PC-3 (cell line): ENCODE results near the gene NCAPG. TPM values are rescaled to one million over a fixed set of nuclear protein-coding genes. Genes with fewer than 3 reads are reported as not detected.

Experiments used
- ATAC-seq: fragments of 200-7000 bp; cut with Tn5 transposase; 2 replicates; pipeline ENCODE4 v1.9.1; 2020; ENCODE audit warnings: mild to moderate bottlenecking, moderate library complexity
- BruUV-seq: library from RNA; stranded (reverse); fragments of 400-500 nt; replicated peaks from 2 replicates; lab custom pipeline; 2021; lab: Mats Ljungman, UMichigan
- CTCF ChIA-PET: fragments of 300-600 bp; sonication (Branson Sonifier 250); formaldehyde crosslinking; loops from one replicate; lab custom pipeline; 2022; ENCODE audit warnings: antibody characterized with exemption; lab: Charles Lee
- POLR2A ChIA-PET: fragments of 300-600 bp; sonication (Branson Sonifier 250); formaldehyde crosslinking; loops from one replicate; lab custom pipeline; 2022; ENCODE audit warnings: antibody characterized with exemption; ENCODE audit not compliant: unreplicated experiment; lab: Charles Lee
- DNase-seq: peaks from one replicate; pipeline ENCODE4 v3.0.0-alpha.2; 2015
- H2AFZ ChIP-seq: fragments of 300-600 bp; sonication (generic); 2 replicates; pipeline ENCODE4 v1.6.0; 2016; ENCODE audit warnings: antibody characterized with exemption, low read length
- H3F3A ChIP-seq: fragments of 300-600 bp; sonication (generic); one replicate; pipeline ENCODE4 v1.6.0; 2017; ENCODE audit warnings: antibody characterized with exemption, low read length, control low read depth, mild to moderate bottlenecking; ENCODE audit not compliant: unreplicated experiment
- H3K27ac ChIP-seq: fragments of 300-600 bp; sonication (generic); 2 replicates; pipeline ENCODE4 v1.5.1; 2016; ENCODE audit warnings: mild to moderate bottlenecking, low read length
- H3K27me3 ChIP-seq: fragments of 300-600 bp; sonication (generic); 2 replicates; pipeline ENCODE4 v1.6.1; 2016; ENCODE audit warnings: low read length, mixed read lengths
- H3K36me3 ChIP-seq: fragments of 300-600 bp; sonication (generic); 2 replicates; pipeline ENCODE4 v1.6.1; 2016; ENCODE audit warnings: low read depth, mixed run types, low read length, mixed read lengths
- H3K4me1 ChIP-seq: fragments of 300-600 bp; sonication (generic); 2 replicates; pipeline ENCODE4 v1.5.1; 2016; ENCODE audit warnings: low read length; ENCODE audit not compliant: insufficient read depth
- H3K4me2 ChIP-seq: fragments of 300-600 bp; sonication (generic); 2 replicates; pipeline ENCODE4 v1.6.0; 2016; ENCODE audit warnings: low read length
- H3K4me3 ChIP-seq: fragments of 300-600 bp; sonication (generic); 2 replicates; pipeline ENCODE4 v1.5.1; 2016; ENCODE audit warnings: mild to moderate bottlenecking, low read length, mixed read lengths
- H3K79me2 ChIP-seq: fragments of 300-600 bp; sonication (generic); 2 replicates; pipeline ENCODE4 v1.6.1; 2017; ENCODE audit warnings: low read length, mixed read lengths
- H3K9ac ChIP-seq: fragments of 300-600 bp; sonication (generic); 2 replicates; pipeline ENCODE4 v1.6.0; 2016; ENCODE audit warnings: mild to moderate bottlenecking, low read length
- H3K9me2 ChIP-seq: fragments of 300-600 bp; sonication (generic); replicated peaks from 2 replicates; pipeline ENCODE4 v1.6.1; 2016; ENCODE audit warnings: mixed run types, low read length, mixed read lengths
- H3K9me3 ChIP-seq: fragments of 300-600 bp; sonication (generic); 2 replicates; pipeline ENCODE4 v1.6.1; 2016; ENCODE audit warnings: low read length, mixed read lengths
- H4K20me1 ChIP-seq: fragments of 300-600 bp; sonication (generic); 2 replicates; pipeline ENCODE4 v1.6.1; 2016; ENCODE audit warnings: low read length, mixed read lengths
- EZH2 ChIP-seq: fragments of 300-600 bp; sonication (generic); IDR thresholded peaks from one replicate; pipeline ENCODE4 v1.6.1; 2017; ENCODE audit warnings: antibody characterized with exemption, mild to moderate bottlenecking, low read length; ENCODE audit not compliant: unreplicated experiment
- EZH2phosphoT487 ChIP-seq: fragments of 300-600 bp; sonication (generic); IDR thresholded peaks from 2 replicates; pipeline ENCODE4 v1.6.1; 2018; ENCODE audit warnings: mild to moderate bottlenecking, antibody characterized with exemption, low read length, borderline replicate concordance
- intact Hi-C: fragments of 100-400 bp; cut with micrococcal nuclease; formaldehyde crosslinking; loops from 2 replicates; pipeline ENCODE4 v1.9.0; 2023
- total RNA-seq: library from RNA; depleted of rRNA; stranded (reverse); fragments of >200 nt; gene quantifications from 2 replicates; pipeline ENCODE4 v1.2.3, GENCODE V29; 2014
- TF ChIP-seq, protein P1 (sequence below): fragments of 300-600 bp; sonication (generic); conservative IDR thresholded peaks from 2 replicates; pipeline ENCODE4 v1.5.1; 2017; ENCODE audit warnings: antibody characterized with exemption, low read depth, mild to moderate bottlenecking, low read length

NCAPG gene
- total RNA-seq, 1 experiment from 2014 or later = 27.6 TPM

DNA sequence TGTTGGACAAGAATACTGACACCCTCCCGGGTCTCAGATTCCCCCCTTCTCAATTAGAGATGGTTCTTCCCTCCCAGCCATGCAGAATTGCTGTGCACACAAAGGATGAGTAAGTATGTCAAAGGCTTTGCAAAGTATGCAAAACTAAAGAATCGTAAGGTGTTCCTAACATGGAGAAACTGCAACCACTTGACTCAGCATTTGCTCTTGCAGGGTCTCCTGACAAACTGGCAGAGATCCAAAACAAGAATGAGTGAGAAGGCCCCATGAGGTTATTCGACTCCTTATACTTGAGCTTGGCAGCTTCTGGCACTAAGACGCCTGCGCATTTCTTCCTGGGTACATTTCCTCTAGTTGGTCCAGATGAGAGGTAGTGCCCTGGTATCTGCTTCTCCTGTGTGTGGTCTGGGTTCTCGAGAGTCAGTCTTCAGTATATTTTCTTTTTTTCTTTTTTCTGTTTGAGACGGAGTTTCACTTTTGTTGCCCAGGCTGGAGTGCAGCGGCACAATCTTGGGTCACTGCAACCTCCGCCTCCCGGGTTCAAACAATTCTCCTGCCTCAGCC lies 37.6 kb upstream of the NCAPG start:
- Histone ChIP-seq H3K27me3 (no peaks in the 10 kb centered on the region), H3F3A (no peaks in the 10 kb centered on the region), H2AFZ (no peak overlapping the region), H3K4me3 (no peak overlapping the region), H3K79me2 (no peaks in the 10 kb centered on the region), H4K20me1 (no peaks in the 10 kb centered on the region), H3K36me3 (no peaks in the 10 kb centered on the region), H3K4me1 (0 out of 2 replicates have a peak, but pooled peaks cover 8% of the 10 kb centered on the region), H3K9ac (no peak overlapping the region), H3K9me3 (no peaks in the 10 kb centered on the region), H3K9me2 (no peaks in the 10 kb centered on the region), H3K27ac (no peak overlapping the region), H3K4me2 (no peak overlapping the region)
- ATAC-seq (no peak), DNase-seq (peak; percentile 35)
- intact Hi-C loops = no loop called here
- ChIA-PET POLR2A (no interaction called here), CTCF (no interaction called here)
- TF ChIP-seq, protein P1, sequence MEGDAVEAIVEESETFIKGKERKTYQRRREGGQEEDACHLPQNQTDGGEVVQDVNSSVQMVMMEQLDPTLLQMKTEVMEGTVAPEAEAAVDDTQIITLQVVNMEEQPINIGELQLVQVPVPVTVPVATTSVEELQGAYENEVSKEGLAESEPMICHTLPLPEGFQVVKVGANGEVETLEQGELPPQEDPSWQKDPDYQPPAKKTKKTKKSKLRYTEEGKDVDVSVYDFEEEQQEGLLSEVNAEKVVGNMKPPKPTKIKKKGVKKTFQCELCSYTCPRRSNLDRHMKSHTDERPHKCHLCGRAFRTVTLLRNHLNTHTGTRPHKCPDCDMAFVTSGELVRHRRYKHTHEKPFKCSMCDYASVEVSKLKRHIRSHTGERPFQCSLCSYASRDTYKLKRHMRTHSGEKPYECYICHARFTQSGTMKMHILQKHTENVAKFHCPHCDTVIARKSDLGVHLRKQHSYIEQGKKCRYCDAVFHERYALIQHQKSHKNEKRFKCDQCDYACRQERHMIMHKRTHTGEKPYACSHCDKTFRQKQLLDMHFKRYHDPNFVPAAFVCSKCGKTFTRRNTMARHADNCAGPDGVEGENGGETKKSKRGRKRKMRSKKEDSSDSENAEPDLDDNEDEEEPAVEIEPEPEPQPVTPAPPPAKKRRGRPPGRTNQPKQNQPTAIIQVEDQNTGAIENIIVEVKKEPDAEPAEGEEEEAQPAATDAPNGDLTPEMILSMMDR = no peak
- no peak for TF ChIP-seq EZH2phosphoT487
- TF ChIP-seq EZH2 = no peak
- BruUV-seq = no TSS peak

DNA sequence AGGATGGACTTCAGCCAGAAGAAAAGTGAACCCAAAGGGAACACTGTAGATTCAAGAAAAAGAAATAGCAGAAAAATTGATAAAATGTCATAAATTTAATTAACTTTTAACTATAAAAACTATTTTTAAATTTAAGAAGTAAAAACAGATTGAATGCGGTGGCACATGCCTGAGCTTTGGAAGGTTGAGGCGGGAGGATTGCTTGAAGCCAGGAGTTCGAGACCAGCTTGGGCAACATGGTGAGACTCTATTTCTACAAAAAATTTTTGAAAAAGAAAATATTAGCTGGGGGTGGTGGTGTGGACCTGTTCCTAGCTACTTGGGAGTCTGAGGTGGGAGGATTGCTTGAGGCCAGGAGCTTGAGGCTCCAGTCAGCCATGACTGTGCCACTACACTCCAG lies 32.3 kb upstream of the NCAPG start:
- Histone ChIP-seq H3K9me3 (no peaks in the 10 kb centered on the region), H3K36me3 (no peaks in the 10 kb centered on the region), H3K4me3 (no peak overlapping the region), H3K27me3 (no peaks in the 10 kb centered on the region), H3K79me2 (no peaks in the 10 kb centered on the region), H3K4me2 (no peak overlapping the region), H2AFZ (no peak overlapping the region), H3F3A (no peaks in the 10 kb centered on the region), H3K9me2 (no peaks in the 10 kb centered on the region), H3K9ac (no peak overlapping the region), H4K20me1 (no peaks in the 10 kb centered on the region), H3K4me1 (peaks cover 9% of the 10 kb centered on the region), H3K27ac (no peak overlapping the region)
- ATAC-seq = no peak
- intact Hi-C loops = no loop called here
- ChIA-PET CTCF (no interaction called here), POLR2A (no interaction called here)
- BruUV-seq = no TSS peak
- no peak for DNase-seq
- TF ChIP-seq, protein P1 = no peak
- TF ChIP-seq EZH2 (no peak), EZH2phosphoT487 (no peak)

GRCh38 chr4:17780501-17781299 lies 30.1 kb upstream of the NCAPG start:
- TF ChIP-seq EZH2phosphoT487 = no peak
- TF ChIP-seq EZH2 = no peak
- TF ChIP-seq, protein P1 = no peak
- Histone ChIP-seq H3K4me3 (peak overlapping the region; percentile 67), H3K4me1 (peaks cover 9% of the 10 kb centered on the region), H3K79me2 (no peaks in the 10 kb centered on the region), H3K9me2 (no peaks in the 10 kb centered on the region), H3K36me3 (no peaks in the 10 kb centered on the region), H3K9me3 (no peaks in the 10 kb centered on the region), H4K20me1 (no peaks in the 10 kb centered on the region), H3K27ac (no peak overlapping the region; the same call in 1 of the 2 replicates), H3F3A (no peaks in the 10 kb centered on the region), H3K27me3 (no peaks in the 10 kb centered on the region), H2AFZ (peak overlapping the region; percentile 86), H3K4me2 (peak overlapping the region; percentile 85), H3K9ac (peak overlapping the region; percentile 32; the same call in 1 of the 2 replicates)
- ATAC-seq (peak; percentile 64), DNase-seq (peak; percentile 56)
- intact Hi-C loops = no loop called here
- BruUV-seq = no TSS peak
- ChIA-PET CTCF (no interaction called here), POLR2A (no interaction called here)
